Measurements from ENCODE around the gene RFX2.

The RFX2 gene

DNA sequence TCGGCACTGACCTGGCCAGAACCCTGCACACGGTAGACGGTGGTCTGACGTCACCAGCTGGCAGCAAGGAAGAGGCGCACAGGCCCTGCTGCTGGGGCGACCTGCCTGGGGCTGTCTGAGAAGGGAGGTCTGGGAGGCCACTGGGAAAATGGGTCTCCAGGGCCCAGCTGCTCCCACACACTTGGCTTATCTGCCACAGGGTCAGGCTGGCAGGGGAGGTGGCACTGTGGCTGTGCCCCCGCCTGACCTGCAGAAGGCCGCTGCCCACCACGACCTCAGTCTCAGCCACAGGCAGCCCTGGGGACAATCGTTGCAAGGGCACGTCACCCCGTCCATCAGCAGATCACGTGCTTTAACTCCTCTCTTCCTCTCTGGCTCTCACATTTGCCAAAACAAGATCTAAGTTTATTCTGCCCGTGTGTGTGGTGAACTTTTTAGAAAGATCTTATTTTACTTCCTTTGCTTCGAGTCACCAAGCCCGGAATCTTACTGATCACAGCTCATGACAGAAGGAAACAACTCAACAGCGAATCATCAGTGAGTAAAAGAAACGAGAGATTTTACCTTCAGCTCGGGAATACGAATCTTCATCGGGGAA is 87.1 kb downstream of the RFX2 start:
- DNase-seq (ENCODE audit: extremely low spot score): no peak
- ChIA-PET POLR2A (no interaction called here), CTCF (interaction anchor here (0.6 to 3.7 kb wide), 42 partner anchors 10 to 246 kb away, joined by 3 to 70 read pairs (median 6); partner anchors contain the start of genes NDUFA11, NRTN and RANBP3)
- TF ChIP-seq CTCF (IDR thresholded peaks at IDR 0.05; ENCODE audit: control extremely low read depth, extremely low read depth, low read depth, missing control alignments): no peak

GRCh38 chr19:6022570-6023064 is 87.7 kb downstream of the RFX2 start:
- ChIA-PET CTCF (interaction anchor here (0.6 to 3.7 kb wide), 49 partner anchors 9 to 245 kb away, joined by 3 to 70 read pairs (median 5); partner anchors contain the start of genes NDUFA11, NRTN and RANBP3), POLR2A (no interaction called here)
- no peak for TF ChIP-seq CTCF (IDR thresholded peaks at IDR 0.05; ENCODE audit: control extremely low read depth, extremely low read depth, low read depth, missing control alignments)
- DNase-seq (ENCODE audit: extremely low spot score): no peak

DNA sequence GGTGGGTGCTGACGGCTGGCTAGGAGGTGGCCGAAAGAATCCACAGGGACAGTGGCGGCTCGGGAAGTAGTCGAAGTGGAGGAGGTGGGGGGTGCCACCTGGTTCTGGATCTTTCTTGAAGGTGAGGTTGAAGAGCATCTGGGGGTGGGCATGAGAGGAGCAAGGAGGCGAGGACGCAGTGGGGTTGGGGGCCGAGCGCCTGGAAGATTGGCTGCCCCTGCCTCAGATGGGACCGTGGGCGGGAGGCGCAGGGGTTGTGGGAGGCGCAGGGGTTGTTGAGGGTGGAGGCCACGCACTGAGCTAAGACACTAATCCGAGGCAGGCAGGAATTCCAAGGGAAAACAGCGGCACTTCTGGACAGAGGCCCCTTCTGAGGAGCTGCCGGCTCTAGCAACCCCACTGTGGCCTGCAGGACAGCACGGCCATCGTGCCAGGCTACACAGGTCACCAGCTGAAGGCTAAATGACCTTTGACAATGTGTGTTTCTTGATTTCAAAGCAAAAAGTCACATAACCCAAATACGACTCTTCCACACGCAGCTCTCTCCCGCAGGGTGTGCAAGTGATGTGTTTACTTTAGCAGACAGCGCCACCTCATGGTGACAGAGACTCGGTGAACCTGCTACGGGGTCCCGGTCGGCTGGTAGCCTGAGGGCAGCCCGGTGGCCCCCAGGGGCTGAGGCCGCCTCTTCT is 88.3 kb downstream of the RFX2 start:
- peak; percentile 88 for DNase-seq (ENCODE audit: extremely low spot score)
- ChIA-PET POLR2A (no interaction called here), CTCF (interaction anchor here (0.6 to 3.7 kb wide), 52 partner anchors 9 to 443 kb away, joined by 3 to 70 read pairs (median 5); partner anchors contain the start of genes NDUFA11, NRTN and RANBP3)
- TF ChIP-seq CTCF (IDR thresholded peaks at IDR 0.05; ENCODE audit: control extremely low read depth, extremely low read depth, low read depth, missing control alignments): peak; percentile 85

- TF ChIP-seq CTCF (IDR thresholded peaks at IDR 0.05; ENCODE audit: control extremely low read depth, extremely low read depth, low read depth, missing control alignments): no peak
- POLR2A ChIA-PET: no interaction called here
Observed at GRCh38 chr19:6020972-6021805, 89.1 kb downstream of the RFX2 start.

DNA sequence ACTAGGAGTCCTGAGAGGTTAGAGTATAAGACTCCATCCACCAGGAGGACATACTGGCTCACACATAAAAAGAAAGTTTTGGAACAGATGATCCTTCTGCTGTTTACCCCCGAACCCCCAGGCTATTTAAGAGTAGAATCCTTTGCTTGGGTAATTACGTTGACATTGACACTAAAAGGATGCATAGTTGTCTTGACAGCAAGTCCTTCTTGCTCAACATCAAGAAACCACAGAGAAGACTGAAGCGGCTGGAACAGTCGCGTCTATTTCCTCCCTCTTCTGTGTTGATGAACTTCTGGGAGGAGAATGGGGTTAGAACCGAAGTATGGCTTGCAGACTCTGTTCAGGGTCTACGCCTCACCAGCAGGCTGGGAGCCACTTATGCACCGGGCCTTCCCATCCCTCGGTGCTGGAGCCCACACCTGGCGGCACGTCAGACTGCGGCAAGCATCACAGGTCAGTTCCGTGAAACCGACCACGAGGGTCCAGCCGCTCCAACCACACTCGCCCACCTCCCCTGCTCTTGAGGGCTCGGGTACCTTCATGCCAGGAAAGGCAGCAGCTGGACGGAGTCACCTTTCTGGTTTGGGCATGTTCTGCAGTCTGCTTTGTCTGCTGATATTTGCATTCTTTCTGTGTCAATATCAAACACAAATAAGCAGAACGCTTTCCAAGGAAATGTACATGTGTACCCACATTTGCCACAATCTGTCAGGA is 90.0 kb downstream of the RFX2 start:
- ChIA-PET POLR2A (no interaction called here), CTCF (interaction anchor here (3.5 to 4.4 kb wide), 4 partner anchors 31 to 51 kb away, joined by 20 to 70 read pairs (median 50); no protein-coding TSS in a partner anchor)
- DNase-seq (ENCODE audit: extremely low spot score): no peak
- no peak for TF ChIP-seq CTCF (IDR thresholded peaks at IDR 0.05; ENCODE audit: control extremely low read depth, extremely low read depth, low read depth, missing control alignments)

More at GRCh38 chr19:6020972-6021805, 89.1 kb downstream of the RFX2 start:
- no peak for DNase-seq (ENCODE audit: extremely low spot score)
- CTCF ChIA-PET: interaction anchor here (0.7 to 3.7 kb wide), 24 partner anchors 8 to 444 kb away, joined by 3 to 70 read pairs (median 8); partner anchors contain the start of genes NDUFA11, NRTN and RANBP3

Data from GM10248 (cell line).